Left lobe of liver (tissue), 2 donors: ENCODE results near the gene DTL. TPM values are rescaled to one million over a fixed set of nuclear protein-coding genes. Genes with fewer than 3 reads are reported as not detected.

Source experiments
- ATAC-seq: fragments of 200-7000 bp; cut with Tn5 transposase; one replicate; pipeline ENCODE4 v1.9.1; 2020; ENCODE audit warnings: mild to moderate bottlenecking, moderate library complexity
- DNase-seq: peaks from one replicate; pipeline ENCODE4 v3.0.0-alpha.2; 2020; ENCODE audit warnings: low spot score
- total RNA-seq: library from RNA; stranded (reverse); gene quantifications from one replicate; pipeline ENCODE4 v1.2.1, GENCODE V29; 2021
- donor health status: DM: no; HTN: no; CAD: no; lungs with moderate emphysema.
- donor health status: DM: no; HTN: yes; CAD: no.

The DTL gene
- total RNA-seq, 1 donor from 2014 or later, result 0.10 TPM

DNA sequence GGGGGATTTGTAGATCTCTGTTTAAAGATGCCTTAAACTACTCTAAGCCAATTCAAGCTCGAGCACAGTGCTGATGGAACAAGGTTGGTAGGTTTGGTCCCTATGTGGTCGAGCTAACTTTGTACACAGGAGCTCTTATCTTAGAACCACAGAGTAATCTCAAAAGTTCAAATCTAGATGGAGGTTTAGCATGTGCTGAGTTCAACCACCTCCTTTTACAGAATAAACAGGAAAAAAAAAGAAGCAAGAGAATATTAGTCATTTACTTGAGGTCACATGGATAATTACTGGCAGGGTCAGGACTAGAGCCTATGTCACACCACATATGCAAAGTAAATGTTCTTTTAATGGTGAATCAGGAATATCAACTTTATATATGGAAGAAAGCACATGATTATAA, 86.2 kb downstream of the DTL start:
- no peak for ATAC-seq

DNA sequence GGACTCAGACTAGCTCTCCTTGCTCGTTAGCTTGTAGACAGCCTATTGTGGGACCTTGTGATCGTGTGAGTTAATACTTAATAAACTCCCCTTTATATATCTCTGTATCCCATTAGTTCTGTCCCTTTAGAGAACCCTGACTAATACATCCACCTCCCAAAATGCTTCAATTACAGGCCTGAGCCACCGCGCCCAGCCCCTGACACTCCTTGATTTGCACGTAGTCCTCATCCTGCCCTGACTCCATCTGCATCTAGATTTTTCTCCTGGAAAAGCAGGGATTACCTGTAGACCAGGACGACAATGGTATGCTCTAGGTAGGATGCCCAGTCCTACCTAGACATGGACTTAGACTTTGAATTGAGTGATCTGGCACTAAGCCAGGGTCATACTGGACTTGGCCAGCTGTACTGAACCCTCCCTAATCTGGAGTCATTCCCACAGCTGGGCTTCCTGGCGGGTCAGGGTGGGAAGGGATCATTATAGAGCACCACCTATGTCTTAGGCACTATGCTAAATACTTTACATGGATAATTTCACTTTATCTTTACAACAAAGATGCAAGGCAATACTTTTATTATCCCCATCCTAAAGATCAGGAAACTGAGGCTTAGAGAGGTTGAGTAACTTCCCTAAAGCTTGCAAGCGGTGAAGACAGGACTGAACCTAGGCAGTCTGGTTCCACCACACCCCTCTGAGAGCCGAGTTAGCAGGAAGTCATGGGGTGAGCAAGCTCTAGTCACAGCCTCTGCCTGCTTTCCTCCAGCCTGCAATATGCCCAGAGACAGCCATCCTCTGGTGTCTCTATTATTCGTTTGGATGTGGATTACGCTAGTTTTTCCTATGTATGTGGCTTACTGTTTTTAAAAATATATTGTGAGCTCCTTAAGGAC, 89.4 kb downstream of the DTL start:
- DNase-seq, result peak; percentile 59
- ATAC-seq, result peak; percentile 88

More for the DNA sequence above, 86.2 kb downstream of the DTL start:
- no peak for DNase-seq

DNA sequence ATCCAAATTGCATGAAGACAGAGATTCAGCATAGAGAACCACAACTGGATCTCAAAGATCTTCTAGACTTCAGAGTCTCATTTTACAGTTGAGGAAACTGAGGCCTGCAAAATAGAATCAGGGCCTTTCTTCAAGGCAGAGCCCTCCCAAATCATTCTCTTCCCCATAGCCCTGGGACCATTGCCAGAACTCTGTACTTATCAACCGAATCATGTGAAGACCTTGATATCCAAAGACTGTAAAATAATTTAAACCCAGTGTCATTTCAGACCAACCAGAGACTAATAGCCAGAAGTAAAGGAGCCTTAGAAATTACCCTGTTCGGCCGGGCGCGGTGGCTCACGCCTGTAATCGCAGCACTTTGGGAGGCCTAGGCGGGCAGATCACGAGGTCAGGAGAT, 90.1 kb downstream of the DTL start:
- DNase-seq, result no peak

DNA sequence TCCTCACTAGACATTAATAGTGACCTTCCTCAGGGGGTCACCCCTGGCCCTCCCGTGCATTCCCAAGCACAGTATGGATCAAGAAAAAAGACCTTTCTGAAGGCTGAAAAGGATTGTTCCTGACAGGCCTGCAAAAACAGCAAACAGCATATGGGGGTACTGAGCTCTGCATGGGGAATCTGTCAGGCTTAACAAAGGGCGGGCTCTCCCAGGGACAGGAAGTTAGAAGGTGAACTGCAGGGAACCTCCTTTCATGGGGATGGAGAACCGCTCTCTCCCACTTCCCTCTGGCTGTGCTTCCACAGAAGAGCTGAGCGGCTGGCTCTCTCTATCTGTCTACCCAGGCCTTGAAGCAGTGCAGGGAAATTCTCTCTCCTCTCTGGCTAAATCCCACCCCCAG, 91.7 kb downstream of the DTL start:
- DNase-seq (no peak), ATAC-seq (no peak)

More for the DNA sequence above, 90.1 kb downstream of the DTL start:
- ATAC-seq, result no peak

DNA sequence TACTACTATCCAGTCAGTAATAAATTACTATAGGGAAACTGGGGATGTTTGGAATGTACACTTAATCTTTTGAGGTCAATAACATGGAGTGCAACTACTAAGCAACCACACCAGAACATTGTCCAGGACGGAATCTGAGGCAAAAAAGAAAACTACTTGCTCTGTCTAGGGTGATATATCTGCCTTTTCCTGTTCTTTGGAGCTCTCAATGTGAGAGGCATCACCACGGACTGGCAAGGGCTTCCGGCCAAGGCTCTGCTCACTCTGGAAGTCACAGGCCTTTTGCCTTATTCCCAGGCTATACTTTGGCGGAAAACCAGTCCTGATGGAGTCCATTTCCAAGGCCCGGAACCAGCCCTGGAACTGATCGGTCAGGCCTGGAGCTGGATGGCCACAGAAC, 94.2 kb downstream of the DTL start:
- DNase-seq (no peak), ATAC-seq (peak; percentile 29)

DNA sequence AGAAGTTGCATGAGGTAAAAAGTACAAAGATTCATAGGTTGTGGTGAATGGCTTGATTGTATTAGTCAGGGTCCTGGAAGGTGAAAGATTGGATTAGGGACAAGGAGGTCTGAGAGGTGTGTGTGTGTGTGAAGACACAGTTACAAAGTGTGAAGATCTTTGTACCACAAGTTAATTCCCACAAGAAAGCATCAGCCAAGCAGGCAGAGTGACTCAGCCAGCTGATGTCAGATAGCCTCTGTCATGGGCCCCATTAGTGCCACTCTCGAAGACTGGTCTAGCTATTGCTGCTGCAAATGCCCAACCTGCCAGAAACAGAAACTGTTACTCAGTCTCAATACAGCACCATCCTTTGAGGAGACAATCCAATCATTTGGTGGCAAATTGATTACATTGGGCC, 96.5 kb downstream of the DTL start:
- no peak for ATAC-seq
- DNase-seq, result no peak

DNA sequence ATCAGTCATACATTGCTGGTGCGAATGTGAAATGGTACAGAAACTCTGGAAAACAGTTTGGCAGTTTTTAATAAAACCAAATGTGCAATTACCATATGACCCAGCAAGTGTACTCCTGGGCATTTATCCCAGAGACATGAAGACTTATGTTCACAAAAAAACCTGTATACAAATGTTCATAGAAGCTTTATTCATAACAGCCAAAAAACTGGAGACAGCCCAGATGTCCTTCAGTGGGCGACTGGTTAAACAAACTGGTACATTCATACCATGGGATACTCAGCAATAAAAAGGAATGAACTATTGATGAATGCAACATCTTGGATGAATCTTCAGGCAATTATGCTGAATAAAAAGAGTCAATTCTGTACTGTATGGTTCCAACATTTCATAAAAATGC, 97.8 kb downstream of the DTL start:
- DNase-seq, result no peak
- ATAC-seq, result no peak

DNA sequence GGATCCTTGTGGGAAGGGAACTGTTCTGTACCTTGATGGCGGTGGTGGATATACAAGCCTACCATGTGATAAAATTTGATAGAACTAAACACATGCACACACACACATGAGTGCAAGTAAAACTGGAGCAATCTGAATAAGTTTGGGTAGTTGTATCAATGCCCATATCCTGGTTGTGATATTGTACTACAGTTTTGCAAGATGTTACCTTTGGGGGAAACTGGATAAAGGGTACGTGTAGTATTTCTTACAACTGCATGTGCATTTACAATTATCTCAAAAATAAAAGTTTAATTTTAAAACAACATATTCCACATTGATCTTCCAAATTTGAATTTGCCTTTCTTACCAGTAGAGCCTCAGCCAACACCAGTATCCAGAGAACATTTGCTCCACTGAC, 99.6 kb downstream of the DTL start:
- ATAC-seq (no peak), DNase-seq (no peak)

DNA sequence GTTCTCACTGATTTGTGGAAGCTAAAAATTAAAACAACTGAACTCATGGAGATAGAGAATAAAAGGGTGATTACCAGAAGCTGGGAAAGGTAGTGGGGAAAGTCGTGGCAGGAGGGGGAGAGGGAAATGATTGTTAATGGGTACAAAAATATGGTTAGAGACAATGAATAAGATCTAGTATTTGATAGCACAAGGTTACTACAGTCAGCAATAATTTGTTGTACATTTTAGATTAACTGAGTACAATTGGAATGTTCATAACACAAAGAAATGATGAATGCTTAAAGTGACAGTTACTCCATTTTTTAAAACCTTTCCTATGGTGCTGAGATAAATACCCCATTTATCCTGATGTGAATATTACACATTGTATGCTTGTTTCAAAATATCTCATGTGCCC, 102.3 kb downstream of the DTL start:
- DNase-seq (no peak), ATAC-seq (no peak)

DNA sequence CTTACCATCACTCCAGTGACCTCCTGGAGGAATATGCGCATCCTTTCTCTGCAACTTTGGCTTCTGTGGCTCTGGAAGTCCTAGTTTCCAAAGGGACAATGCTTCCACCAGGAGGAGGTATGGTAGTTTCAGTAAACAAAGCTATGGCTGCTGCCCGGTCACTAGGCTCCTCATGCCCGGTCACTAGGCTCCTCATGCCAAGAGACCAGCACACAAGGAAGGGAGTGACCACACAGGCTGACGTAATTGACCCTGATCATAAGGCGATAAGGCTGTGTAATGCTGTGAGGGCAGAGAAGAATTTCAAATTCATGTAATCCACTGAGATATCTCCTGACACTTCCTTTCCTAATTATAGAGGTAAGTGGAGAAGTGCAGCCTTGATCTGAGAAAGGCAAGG, 102.9 kb downstream of the DTL start:
- ATAC-seq, result peak; percentile 73
- no peak for DNase-seq

DNA sequence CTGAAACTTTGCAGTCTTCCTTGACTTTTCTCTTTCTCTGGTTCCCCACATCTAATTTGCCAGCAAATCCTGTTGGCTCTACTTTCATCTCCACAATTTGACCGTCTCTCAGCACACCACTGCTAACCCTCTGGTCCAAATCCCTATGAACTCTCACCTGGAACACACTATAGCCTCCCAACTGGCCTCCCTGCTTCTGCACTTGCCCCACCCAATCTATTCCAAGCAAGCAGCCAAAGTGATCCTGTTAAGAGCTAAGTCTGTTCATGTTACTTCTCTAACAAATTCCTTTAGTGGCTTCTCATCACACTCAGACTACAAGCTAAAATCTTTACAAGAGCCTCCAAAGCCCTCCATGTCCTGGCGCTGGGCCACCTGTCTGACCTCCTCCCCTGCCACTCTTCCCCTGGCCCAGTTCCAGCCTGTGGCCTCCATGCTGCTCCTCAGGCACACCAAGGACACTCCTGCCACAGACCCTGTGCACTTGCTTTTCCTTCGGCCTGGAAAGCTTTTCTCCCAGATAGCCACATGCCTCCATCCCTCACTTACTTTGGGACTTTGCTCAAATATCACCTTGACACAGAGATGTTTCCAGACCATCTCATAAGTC, 104.1 kb downstream of the DTL start:
- ATAC-seq, result no peak
- DNase-seq, result no peak

DNA sequence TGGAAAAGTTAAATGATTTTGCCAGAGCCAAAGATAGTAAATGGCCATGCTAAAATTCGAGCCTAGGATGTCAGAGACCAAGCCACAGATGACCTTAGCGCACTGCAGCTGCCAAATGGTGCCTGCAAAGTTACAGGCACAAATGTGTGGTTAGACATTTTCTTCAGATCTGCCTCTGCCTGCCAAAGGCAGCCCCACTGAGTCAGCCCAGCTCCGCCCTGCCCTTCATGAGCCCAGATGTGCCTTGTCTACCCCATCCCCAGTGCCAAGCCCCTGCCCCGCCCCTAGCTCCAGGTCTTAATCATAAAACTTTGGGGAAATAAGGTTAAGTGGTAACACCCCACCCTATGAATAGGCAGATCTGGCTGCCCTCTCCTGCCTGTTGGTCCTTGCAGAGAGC, 105.9 kb downstream of the DTL start:
- ATAC-seq, result no peak

DNA sequence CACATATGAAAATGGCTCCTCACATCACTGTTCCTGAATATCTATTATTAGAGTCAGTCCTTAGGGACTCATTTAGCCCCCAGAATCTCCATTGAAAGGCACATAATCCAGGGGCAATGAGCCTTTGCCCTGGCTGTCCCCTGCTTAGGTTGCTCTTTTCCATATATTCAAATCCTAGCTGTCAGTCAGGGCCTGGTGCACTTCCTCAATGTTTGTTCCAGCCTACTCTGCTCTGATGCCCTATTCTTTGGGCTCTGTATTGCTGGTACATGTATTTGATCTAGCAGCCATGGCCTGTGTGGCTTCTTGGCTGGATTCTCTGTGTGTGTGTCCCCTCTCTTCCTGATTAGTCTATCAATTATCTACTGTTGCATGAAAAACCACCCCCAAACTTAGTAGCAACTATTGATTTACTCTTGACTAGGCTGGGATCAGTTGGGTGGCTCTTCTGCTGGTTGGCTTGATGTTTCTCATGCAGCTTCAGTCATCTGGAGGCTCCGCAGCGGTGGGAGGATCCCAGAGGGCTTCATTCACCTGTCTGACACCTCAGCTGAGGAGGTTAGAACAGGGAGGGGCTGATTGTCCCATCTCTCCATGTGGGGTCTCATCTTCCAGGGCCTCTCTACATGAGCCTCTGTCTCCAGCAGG, 107.5 kb downstream of the DTL start:
- ATAC-seq (no peak), DNase-seq (no peak)

More for the DNA sequence above, 105.9 kb downstream of the DTL start:
- DNase-seq, result no peak

DNA sequence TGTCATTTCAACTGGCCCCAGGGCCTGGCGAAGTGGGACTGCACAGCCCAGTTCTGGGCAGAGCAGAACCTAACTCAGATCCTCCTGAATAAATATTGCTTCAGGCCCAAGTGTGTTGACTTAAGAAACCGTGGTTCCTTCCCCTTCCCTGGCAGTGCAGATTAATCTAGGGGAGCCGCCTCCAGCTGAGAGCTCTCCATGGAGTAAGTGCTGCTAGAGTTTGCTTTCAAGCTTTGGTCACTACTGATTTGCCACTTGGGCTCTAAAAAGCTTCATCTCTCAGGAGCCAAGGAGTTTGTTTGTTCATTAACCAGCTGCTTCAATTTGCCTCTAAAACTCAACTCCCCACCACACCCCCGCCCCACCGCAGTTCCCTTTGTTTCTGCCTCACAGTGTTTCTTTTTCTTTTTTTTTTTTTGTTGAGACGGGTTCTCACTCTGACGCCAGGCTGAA, 112.1 kb downstream of the DTL start:
- ATAC-seq, result no peak
- DNase-seq, result no peak

DNA sequence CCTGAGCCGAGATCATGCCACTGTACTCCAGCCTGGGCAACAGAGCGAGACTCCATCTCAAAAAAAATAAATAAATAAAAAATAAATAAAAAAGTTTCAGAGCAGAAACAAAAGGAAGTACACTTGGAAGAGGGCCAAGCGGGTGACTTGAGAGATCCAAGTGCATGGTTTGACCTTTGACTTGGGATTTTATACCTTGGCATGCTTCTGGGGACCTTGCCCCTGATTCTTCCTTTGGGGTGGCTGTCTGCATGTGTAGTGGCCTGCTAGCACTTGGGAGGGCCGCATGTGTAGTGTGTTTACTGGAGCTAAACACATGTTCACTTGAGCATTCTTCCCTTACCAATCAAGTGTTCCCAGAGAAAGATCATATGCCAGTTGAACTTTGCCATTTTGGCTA, 114.0 kb downstream of the DTL start:
- ATAC-seq, result no peak

DNA sequence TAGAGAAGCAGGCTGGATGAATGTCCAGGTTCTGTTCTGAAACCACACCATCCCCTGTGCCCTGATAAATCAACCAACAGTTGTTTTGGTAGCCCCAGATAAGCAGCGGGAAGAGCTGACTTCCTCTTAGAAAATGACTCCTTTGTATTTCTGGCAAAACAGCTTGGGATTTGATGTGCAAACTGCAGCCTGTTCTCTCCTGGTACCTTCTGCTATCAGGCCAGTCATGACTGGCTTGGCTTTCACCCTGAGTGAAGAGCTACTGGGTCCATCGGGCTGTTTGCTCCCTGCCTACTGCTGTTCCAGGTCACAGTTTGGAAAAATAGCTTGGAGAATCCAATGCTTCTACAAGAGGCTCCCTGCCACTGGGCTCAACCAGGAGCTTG, 116.8 kb downstream of the DTL start:
- peak; percentile 23 for ATAC-seq
- no peak for DNase-seq

More for the DNA sequence above, 114.0 kb downstream of the DTL start:
- DNase-seq, result no peak

DNA sequence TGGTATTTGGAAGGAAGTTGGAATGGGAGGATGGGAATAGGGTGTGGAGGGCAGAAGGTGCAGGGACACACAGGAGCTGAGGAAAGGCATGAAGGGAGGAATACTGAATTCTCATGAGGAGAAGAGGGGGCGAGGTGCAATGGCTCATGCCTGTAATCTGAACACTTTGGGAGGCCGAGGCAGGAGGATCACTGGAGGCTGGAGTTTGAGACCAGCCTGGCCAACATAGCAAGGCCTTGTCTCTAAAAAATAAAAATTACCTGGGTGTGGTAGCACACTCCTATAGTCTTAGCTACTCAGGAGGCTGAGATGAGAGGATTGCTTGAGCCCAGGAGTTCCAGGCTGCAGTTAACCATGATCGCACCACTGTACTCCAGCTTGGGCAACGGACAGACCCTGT, 117.3 kb downstream of the DTL start:
- DNase-seq (no peak), ATAC-seq (no peak)

DNA sequence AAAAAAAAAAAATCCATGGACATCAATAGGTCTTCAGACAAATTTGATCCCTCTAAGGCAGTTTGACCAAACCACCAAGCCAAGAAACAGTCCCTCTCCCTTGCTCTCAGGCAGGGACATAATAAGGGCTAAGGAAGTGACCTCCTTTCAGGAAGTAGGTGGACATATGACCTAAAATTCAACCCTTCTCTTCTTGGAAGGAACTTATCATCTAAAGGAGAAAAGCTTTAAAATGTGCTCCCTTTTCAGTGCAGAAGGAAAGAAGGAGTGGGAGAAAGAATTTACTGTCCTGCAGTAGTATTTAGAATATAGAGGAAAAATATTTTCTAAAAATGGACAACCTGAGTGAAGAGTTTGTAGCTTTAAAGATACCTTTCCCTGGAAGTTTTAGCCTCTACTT, 118.1 kb downstream of the DTL start:
- ATAC-seq (no peak), DNase-seq (no peak)
